ENCODE measurements around the gene SFT2D3. TPM values are rescaled to one million over a fixed set of nuclear protein-coding genes. Genes with fewer than 3 reads are reported as not detected.
A peak's percentile ranks its signal among the peaks of the same experiment; 100 is the strongest.

The SFT2D3 gene
- total and polyA plus RNA-seq, 9 of the 15 experiments (the other 6 are each of a cell fraction or from before 2014, with no cell fraction given) = 7.5 to 9.9 (median 8.9) TPM; not detected in 2

DNA sequence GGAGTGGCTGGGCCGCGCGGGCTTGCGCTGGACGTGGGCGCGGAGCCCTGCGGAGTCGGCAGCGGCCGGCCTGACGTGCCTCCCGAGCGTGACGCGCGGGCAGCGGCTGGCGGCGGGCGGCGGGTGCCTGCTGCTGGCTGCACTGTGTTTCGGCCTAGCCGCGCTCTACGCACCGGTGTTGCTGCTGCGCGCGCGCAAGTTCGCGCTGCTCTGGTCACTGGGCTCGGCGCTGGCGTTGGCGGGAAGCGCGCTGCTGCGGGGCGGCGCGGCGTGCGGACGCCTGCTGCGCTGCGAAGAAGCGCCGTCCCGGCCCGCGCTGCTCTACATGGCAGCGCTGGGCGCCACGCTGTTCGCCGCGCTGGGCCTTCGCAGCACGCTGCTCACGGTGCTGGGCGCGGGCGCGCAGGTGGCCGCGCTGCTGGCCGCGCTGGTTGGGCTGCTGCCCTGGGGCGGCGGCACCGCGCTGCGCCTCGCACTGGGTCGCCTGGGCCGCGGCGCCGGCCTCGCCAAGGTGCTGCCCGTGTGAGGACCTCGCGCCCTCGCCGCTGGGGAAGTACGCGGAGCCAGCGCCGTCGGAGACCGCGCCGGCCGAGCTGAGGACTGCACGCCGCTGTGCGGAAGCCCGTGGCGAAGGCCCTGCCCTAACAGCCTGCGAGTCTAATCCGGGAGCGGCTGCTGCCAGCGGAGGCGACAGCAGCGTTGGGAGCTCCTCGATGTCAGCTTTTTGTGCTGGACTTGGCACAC is 526 bp downstream of the SFT2D3 start (continued):
- no peak for TF ChIP-seq ZNF407 (IDR thresholded peaks at IDR 0.05; ENCODE audit: low read depth)
- no peak for TF ChIP-seq RCOR1 (IDR thresholded peaks at IDR 0.05; ENCODE audit: borderline replicate concordance in 1 of 2, low read depth in 2 of 2, low read length in 2 of 2)
- TF ChIP-seq ARID3A (IDR thresholded peaks at IDR 0.05; ENCODE audit: borderline replicate concordance, low read depth, low read length) = no peak
- TF ChIP-seq ZNF668 (CRISPR knock-in tag; IDR thresholded peaks at IDR 0.05) = no peak
- no peak for TF ChIP-seq PTRF (tag; IDR thresholded peaks at IDR 0.05)
- TF ChIP-seq POLR2A (conservative IDR thresholded peaks at IDR 0.05) = peak; percentile 56
- TF ChIP-seq CREB3 (tag; conservative IDR thresholded peaks at IDR 0.05; ENCODE audit: low read depth) = no peak
- TF ChIP-seq NCOR1 (IDR thresholded peaks at IDR 0.05) = no peak
- no peak for TF ChIP-seq ZNF165 (CRISPR knock-in tag; IDR thresholded peaks at IDR 0.05; ENCODE audit: borderline replicate concordance)
- no peak for TF ChIP-seq POU5F1 (IDR thresholded peaks at IDR 0.05; ENCODE audit: borderline replicate concordance, low read depth, low read length, partially characterized antibody)
- TF ChIP-seq RAD21 (CRISPR knock-in tag; conservative IDR thresholded peaks at IDR 0.05 in 1 of 2, IDR thresholded peaks at IDR 0.05 in 1 of 2) = peak in 1 of 2 experiments; percentile 23; a peak in 1 of 4 replicates
- TF ChIP-seq SRF (CRISPR knock-in tag; IDR thresholded peaks at IDR 0.05) = no peak
- peak; percentile 56; the same call in 1 of the 2 replicates for TF ChIP-seq TFAP4 (CRISPR knock-in tag; IDR thresholded peaks at IDR 0.05; ENCODE audit: borderline replicate concordance)

Data from K562 (cell line).